Left colon (tissue), 2 donors: ENCODE data around the gene SLX9. TPM values are rescaled to one million over a fixed set of nuclear protein-coding genes. Genes with fewer than 3 reads are reported as not detected.

Experiments used
- ATAC-seq: fragments of 200-7000 bp; cut with Tn5 transposase; one replicate; pipeline ENCODE4 v1.9.1; 2020; ENCODE audit warnings: mild to moderate bottlenecking, moderate library complexity
- DNase-seq, 2 donors: peaks; one replicate each; pipeline ENCODE4 v3.0.0-alpha.2; 2020
- intact Hi-C, 2 donors: fragments of 100-400 bp; cut with DNase I in 1 of 2; cut with micrococcal nuclease in 1 of 2; formaldehyde crosslinking; loops; one replicate each; pipeline versions ENCODE4 v1.11.2 to v1.14.0; 2022; cut with DNase I, micrococcal nuclease
- total RNA-seq, 2 donors: library from RNA; stranded (reverse); fragmentation: NEBNext Ultra II Directional; extraction: Animal tissue kit (Norgen Biotek cat#: 25700); gene quantifications; one replicate each; pipeline ENCODE4 v1.2.1, GENCODE V29; 2021
- donor health status: DM: no; HTN: no; CAD: no.
- donor health status: DM: yes; HTN: yes; CAD: no.

SLX9 gene
- total RNA-seq, 2 donors from 2014 or later, result 22.3 to 30.5 TPM

DNA sequence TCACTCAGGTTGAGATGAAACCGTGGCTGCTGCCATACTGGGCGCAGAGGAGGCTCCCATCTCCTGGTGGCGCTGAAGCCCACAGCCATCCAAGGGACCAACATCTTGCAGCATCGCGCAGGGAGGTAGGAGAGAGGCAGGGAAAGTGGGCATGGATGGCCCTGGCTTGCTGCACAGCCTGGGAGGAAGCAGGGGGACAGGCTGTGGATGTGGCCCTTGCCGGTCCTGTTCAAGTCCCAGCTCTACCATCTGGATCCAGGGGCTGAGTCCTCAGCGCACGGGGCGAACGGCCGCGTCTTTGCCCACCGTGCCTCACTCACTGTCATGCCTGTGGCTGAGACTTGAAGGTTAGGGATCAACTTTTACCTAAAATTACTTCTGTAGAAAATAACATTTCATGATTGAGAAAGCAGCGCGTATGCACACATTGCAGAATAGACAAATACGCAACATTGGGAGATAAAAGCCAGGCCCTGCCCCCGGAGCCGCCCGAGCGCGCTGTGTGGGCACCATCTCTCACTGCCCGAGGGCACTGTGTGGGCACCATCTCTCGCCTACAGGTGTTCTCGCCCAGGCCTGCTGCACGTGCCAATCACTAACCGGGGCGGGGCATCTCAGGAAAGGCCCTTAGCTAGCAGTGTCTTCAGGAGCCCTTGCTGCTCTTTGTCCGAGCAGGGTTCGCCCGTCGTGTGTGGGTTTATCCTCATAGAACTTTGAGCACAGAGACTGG is 11.5 kb downstream of the SLX9 start:
- ATAC-seq (no peak), DNase-seq (no peak)
- intact Hi-C loops, result no loop called here

DNA sequence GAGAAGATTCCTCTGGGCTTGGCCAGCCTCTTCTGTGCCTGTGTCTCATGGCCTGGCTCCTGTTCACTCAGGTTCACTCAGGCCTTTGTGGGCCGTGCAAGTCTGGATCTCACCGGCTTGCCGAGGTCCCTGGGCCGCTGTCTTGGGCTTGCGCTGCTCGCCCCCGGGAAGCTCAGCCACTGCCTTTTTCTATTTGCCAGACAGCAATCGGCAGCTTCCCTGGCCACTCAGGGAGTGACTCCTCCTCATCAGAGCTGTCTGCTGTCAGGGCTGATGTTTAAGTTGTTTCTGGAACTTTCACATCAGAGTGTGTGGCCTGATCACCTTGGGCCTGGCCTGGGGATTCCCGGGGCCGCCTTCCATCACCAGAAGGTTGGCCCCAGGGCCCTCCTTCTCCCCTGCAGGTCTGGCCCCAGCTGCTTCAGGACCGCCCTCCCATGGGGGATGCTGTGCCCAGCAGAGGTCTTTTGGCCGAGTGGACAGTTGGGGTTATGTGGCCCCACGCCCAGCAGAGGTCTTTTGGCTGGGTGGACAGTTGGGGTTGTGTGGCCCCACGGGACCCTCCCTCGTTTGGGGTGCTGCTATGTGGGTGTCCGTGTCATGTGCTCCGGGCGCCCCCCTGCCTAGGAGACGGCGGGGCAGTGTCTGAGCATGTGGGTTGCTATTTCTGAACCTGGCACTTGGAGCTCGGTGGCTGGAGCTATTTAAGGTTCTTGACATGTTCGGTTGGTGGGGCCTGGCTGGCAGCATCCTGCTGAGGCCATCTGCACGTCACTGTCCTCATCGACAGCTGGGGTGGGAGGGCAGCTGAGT is 12.5 kb downstream of the SLX9 start:
- intact Hi-C loops, result no loop called here
- DNase-seq (no peak), ATAC-seq (no peak)

DNA sequence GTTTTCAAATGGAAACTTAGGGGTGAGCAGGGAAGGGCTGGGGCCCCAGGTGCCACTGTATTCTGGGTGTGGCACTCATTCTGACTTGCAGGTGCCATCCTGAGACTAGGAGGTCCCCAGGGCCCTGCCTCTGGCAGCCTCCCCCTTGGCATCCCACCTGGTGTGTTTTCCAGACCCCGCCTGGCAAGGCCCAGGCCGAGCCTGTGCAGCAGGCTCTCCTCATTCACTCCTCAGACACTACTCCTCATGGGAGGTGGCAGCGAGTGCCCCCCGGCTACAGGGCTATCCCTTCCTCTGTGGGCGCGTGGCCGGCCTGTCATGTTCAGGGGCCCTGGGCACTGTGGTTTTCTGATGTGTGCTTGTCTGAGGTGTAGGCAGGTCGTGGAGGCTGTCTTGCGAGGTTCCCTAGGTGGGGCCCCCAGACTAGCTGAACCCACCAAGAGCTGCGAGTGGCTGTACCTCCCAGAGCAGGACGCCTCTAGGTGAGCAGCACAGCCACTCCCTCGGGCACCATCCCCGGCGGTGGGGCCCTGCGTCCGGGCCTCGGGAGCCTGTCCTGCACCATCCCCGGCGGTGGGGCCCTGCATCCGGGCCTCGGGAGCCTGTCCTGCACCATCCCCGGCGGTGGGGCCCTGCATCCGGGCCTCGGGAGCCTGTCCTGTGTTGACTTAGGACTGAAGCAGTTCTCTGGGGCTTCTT is 13.2 kb downstream of the SLX9 start:
- DNase-seq (no peak), ATAC-seq (no peak)
- intact Hi-C loops, result no loop called here

DNA sequence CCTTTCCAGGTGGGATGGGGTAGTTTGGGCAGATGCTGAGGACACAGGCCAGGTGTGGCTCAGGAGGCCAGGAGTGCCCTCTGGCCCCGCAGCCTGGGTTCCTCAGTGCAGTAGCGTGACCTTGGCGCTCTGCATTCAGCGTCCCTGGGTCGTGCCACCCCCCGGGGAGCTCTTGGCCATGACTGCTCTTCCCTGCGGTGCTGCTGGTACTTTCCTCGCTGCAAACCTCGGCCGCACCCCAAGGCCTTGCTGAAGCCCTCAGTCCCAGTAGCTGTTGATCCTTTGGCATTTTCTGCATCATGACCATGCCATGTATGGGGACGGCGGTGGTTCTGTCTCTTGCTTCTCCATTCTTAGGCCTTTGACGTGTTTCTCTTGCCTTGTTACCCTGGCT is 13.8 kb downstream of the SLX9 start:
- intact Hi-C loops, result no loop called here
- no peak for DNase-seq
- no peak for ATAC-seq

DNA sequence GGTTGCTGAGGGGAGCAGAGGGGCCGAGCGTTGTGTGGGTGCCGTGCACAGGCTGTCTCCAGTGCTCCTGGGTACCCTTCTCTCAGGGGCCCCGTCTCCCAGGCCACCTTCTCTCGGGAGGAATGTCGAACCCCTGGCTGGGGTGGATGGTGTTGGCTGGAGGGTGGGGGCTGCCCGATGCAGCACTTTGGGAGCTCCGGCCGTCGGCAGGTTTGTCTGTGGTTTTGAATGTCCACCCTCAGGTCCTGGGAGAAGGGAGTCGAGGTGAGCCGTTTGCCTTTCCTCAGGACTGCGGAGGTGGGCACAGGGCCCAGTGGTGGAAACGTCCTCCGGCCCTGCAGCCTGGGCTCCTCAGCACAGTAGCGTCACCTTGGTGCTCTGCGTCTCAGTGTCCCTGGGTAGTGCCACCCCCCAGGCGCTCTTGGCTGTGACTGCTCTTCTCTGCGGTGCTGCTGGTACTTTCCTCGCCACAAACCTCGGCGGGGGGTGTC is 14.5 kb downstream of the SLX9 start:
- ATAC-seq, result no peak
- intact Hi-C loops, result no loop called here
- no peak for DNase-seq

DNA sequence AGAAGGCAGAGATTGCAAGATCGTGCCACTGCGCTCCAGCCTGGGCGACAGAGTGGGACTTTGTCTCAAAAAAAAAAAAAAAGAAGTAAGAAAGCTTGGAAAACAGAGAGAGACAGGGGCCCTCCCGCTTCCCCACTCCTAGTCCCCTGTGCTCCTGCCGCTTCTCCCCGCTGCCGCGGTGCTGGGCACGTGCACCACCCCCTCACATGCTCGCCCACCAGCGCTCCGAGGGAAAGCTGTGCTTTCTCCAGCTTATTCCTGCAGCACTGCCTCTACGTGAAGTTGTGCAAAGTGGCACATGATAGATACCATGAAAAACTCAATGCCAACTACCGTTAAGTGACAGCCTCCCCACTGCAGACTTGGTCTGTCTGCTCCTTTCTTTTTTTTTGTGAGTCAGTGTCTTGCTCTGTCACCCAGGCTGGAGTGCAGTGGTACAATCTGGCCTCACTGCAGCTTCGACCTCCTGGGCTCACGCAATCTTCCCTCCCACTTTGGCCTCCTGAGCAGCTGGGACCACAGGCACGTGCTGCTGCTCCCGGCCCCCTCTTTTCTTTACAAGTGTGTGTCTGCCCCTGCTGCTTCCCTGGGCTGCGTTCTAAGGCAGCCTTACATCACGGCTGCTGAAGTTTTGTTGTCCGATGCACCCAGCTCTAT is 15.4 kb downstream of the SLX9 start:
- DNase-seq (no peak), ATAC-seq (no peak)
- intact Hi-C loops, result loop anchor here in 1 of 2 donors (5.0 kb wide), 1 partner anchor 172 kb away; no protein-coding TSS in a partner anchor

DNA sequence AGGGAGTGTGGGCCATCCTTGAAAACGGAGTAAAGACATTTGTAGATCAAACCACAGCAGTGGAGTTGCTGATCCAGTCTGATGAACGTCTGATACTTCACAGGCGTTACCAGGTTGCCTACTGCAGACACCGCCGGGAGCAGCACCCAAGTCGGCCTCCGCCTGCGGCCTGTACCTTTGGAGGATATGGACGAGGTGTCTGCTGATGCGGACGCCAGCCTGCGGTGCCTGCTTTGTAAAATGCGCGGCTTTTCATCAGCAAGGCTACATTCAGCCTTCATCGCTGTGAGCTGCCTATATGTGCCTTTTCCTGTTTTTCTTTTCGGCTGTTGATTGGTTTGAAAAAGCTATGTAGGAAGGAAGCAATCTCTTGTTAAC is 16.0 kb downstream of the SLX9 start:
- intact Hi-C loops, result loop anchor here in 1 of 2 donors (5.0 kb wide), 1 partner anchor 172 kb away; no protein-coding TSS in a partner anchor
- no peak for ATAC-seq
- no peak for DNase-seq

- DNase-seq, result no peak
- ATAC-seq, result no peak
- intact Hi-C loops, result loop anchor here in 1 of 2 donors (5.0 kb wide), 1 partner anchor 171 kb away; no protein-coding TSS in a partner anchor
Observed at GRCh38 chr21:44956356-44957046, 16.7 kb downstream of the SLX9 start.

DNA sequence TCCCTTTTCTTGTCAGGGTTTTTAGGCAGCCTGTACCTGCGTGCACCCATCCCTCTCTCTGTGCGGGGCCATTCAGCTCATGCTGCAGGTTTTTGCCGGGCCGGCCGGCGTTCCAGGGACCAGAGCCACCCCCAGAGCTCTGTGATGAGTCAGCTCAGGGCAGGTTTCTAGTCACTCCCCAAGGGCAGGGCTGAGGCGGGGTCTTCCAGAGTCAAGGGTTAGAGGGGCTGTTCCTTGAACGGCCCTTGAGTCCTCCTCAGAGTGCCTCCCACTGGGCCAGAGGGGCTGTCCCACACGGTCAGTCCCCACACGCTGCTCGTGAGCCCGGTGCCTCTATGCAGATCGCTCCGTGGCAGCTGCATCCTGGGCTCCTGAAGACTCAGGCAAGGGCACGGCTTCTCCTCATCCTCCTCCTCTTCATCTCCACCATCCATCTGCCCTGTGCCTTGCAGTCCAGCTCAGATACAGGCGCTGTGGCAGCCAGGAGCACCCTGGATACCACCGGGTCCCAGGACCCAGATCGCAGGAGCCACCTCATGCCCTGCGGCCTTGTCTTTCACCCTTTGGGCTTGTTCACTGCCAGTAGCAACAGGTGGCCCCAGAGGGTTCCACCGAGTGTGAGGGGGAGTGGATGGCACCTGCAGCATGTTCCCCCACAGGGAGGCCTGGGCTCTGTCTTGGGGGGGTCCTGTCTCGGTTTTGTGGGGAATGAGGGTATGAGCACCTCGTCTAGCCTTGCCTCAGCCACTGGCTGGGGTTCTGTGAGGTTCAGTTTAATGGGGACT is 17.4 kb downstream of the SLX9 start:
- ATAC-seq, result no peak
- intact Hi-C loops, result loop anchor here in 1 of 2 donors (5.0 kb wide), 1 partner anchor 170 kb away; no protein-coding TSS in a partner anchor
- DNase-seq, result no peak

- ATAC-seq, result no peak
- intact Hi-C loops, result loop anchor here in 1 of 2 donors (5.0 kb wide), 1 partner anchor 169 kb away; no protein-coding TSS in a partner anchor
- no peak for DNase-seq
Observed at GRCh38 chr21:44957901-44958451, 18.1 kb downstream of the SLX9 start.

- peak in 1 of 2 donors; percentile 47 for DNase-seq
Observed at GRCh38 chr21:44958471-44959191, 18.8 kb downstream of the SLX9 start.

GRCh38 chr21:44959376-44960091 is 19.7 kb downstream of the SLX9 start:
- no peak for ATAC-seq
- DNase-seq, result no peak
- intact Hi-C loops, result loop anchor here in 1 of 2 donors (5.0 kb wide), 1 partner anchor 168 kb away; no protein-coding TSS in a partner anchor

More at GRCh38 chr21:44958471-44959191, 18.8 kb downstream of the SLX9 start:
- intact Hi-C loops, result loop anchor here in 1 of 2 donors (5.0 kb wide), 1 partner anchor 169 kb away; no protein-coding TSS in a partner anchor
- ATAC-seq, result peak; percentile 26

- ATAC-seq, result no peak
- no peak for DNase-seq
- intact Hi-C loops, result no loop called here
Observed at GRCh38 chr21:44960141-44961092, 20.6 kb downstream of the SLX9 start.

- ATAC-seq, result no peak
- intact Hi-C loops, result no loop called here
- DNase-seq, result no peak
Observed at GRCh38 chr21:44962403-44962966, 22.7 kb downstream of the SLX9 start.
